HEK293 (cell line): Measurements from ENCODE around the gene TH.

ENCODE experiments used
- BCL11B ChIP-seq: fragments of 450-650 bp; formaldehyde crosslinking; IDR thresholded peaks from 2 replicates; pipeline ENCODE4 v1.5.1; 2016; ENCODE audit warnings: low read depth, missing biosample characterization, missing genetic modification characterization
- KLF16 ChIP-seq: fragments of 450-650 bp; formaldehyde crosslinking; IDR thresholded peaks from 2 replicates; pipeline ENCODE4 v1.5.1; 2017; ENCODE audit warnings: missing biosample characterization, missing genetic modification characterization
- MZF1 ChIP-seq: fragments of 450-650 bp; formaldehyde crosslinking; IDR thresholded peaks from 2 replicates; pipeline ENCODE4 v1.5.1; 2017; ENCODE audit warnings: missing biosample characterization, missing genetic modification characterization, borderline replicate concordance
- OSR2 ChIP-seq: fragments of 450-650 bp; formaldehyde crosslinking; IDR thresholded peaks from 2 replicates; pipeline ENCODE4 v1.5.1; 2016; ENCODE audit warnings: missing biosample characterization, missing genetic modification characterization
- SP2 ChIP-seq: fragments of 450-650 bp; formaldehyde crosslinking; IDR thresholded peaks from 2 replicates; pipeline ENCODE4 v1.5.1; 2016; ENCODE audit warnings: missing biosample characterization, missing genetic modification characterization
- ZNF266 ChIP-seq: fragments of 450-650 bp; formaldehyde crosslinking; IDR thresholded peaks from 2 replicates; pipeline ENCODE4 v1.5.1; 2016; ENCODE audit warnings: missing biosample characterization, missing genetic modification characterization, low read depth
- TF ChIP-seq, protein P1 (sequence below): fragments of 450-650 bp; formaldehyde crosslinking; IDR thresholded peaks from 2 replicates; pipeline ENCODE4 v1.5.1; 2016; ENCODE audit warnings: missing biosample characterization, missing genetic modification characterization
- TF ChIP-seq, protein P2 (sequence below): fragments of 450-650 bp; formaldehyde crosslinking; IDR thresholded peaks from 2 replicates; pipeline ENCODE4 v1.5.1; 2016; ENCODE audit warnings: missing biosample characterization, missing genetic modification characterization, low read depth

DNA sequence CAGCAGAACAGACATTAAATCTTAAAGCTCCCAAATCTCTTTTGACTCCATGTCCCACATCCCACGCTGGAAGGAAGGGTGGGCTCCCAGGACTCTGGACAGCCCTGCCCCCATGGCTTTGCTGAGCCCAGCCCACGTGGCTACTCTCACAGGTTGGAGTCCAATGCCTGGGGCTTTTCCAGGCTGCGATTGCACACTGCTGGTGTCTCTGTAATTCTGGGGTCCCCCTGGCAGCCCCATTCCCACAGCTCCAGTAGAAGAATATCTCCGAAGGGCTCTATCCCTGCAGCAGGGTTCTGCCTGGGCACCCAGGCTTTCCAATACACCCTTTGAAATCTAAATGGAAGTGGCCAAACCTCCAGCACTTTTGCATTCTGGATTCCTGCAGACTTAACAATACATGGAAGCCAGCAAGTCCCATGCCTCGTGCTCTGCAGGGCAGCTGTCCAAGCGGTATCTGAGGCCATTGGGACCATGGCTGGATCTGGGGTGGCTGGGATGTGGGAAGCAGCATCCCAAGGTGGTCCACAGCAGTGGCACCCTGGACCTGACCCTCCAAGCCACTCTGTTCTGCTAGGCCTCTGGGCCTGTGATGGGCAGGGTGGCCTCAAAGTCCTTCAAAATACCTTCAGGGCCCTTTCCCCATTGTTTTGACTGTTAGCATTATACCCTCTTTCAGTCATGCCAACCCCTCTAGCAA lies 47.9 kb upstream of the TH start:
- TF ChIP-seq MZF1 (tag by site-specific recombination) (no peak), KLF16 (no peak), SP2 (tag by site-specific recombination) (no peak), BCL11B (tag by site-specific recombination) (no peak), OSR2 (tag by site-specific recombination) (no peak), ZNF266 (no peak)
- TF ChIP-seq, protein P1, sequence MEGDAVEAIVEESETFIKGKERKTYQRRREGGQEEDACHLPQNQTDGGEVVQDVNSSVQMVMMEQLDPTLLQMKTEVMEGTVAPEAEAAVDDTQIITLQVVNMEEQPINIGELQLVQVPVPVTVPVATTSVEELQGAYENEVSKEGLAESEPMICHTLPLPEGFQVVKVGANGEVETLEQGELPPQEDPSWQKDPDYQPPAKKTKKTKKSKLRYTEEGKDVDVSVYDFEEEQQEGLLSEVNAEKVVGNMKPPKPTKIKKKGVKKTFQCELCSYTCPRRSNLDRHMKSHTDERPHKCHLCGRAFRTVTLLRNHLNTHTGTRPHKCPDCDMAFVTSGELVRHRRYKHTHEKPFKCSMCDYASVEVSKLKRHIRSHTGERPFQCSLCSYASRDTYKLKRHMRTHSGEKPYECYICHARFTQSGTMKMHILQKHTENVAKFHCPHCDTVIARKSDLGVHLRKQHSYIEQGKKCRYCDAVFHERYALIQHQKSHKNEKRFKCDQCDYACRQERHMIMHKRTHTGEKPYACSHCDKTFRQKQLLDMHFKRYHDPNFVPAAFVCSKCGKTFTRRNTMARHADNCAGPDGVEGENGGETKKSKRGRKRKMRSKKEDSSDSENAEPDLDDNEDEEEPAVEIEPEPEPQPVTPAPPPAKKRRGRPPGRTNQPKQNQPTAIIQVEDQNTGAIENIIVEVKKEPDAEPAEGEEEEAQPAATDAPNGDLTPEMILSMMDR (tag by site-specific recombination) = no peak
- TF ChIP-seq, protein P2, sequence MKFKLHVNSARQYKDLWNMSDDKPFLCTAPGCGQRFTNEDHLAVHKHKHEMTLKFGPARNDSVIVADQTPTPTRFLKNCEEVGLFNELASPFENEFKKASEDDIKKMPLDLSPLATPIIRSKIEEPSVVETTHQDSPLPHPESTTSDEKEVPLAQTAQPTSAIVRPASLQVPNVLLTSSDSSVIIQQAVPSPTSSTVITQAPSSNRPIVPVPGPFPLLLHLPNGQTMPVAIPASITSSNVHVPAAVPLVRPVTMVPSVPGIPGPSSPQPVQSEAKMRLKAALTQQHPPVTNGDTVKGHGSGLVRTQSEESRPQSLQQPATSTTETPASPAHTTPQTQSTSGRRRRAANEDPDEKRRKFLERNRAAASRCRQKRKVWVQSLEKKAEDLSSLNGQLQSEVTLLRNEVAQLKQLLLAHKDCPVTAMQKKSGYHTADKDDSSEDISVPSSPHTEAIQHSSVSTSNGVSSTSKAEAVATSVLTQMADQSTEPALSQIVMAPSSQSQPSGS (tag by site-specific recombination) = no peak
